HG02943 (cell line): ENCODE data around the gene MORN5.

Experiments used
- ATAC-seq: cut with Tn5 transposase; IDR thresholded peaks from one replicate; pipeline ENCODE4 v1.9.1; 2021; ENCODE audit warnings: mild to moderate bottlenecking, low read depth, moderate library complexity; ENCODE audit not compliant: unreplicated experiment

Gene MORN5

DNA sequence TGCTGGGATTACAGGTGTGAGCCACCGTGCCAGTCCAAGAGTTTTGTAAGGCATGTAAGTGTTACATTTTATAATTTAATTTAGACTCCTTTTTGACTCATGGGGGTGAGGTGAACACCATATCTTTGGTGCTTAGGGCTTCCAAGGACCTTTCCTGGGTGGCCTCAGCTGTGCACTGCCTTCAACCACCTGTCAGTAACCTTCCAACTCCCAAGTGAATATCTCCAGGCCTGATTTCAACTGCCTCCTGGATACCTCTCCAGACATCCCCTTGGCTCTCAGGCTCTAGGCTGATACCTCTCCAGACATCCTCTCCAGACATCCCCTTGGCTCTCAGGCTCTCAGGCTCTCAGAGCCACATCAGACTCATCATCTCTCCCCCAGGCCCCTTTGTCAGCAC is 35.7 kb upstream of the MORN5 start:
- no peak for ATAC-seq

DNA sequence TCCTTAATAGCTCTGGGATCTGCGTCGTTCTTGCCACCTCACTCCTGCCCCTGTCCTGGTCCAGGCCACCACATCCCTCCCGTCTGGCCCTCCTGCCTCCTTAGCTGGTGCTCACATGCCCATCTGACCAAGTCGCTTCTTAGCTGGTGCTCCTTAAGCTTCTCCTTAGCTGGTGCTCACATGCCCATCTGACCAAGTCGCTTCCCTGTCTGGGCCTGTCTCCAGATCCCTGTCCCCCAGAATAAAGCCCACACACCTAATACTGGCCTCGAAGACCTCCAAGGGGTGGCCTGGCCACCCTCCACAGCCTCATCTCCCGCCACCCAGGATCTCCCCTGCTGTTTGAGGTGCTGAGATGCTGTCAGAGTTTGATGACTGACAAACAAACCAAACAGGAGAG is 35.2 kb upstream of the MORN5 start:
- ATAC-seq: no peak

GRCh38 chr9:122125158-122125508 is 34.6 kb upstream of the MORN5 start:
- no peak for ATAC-seq

GRCh38 chr9:122125509-122126330 is 34.0 kb upstream of the MORN5 start:
- ATAC-seq: no peak

DNA sequence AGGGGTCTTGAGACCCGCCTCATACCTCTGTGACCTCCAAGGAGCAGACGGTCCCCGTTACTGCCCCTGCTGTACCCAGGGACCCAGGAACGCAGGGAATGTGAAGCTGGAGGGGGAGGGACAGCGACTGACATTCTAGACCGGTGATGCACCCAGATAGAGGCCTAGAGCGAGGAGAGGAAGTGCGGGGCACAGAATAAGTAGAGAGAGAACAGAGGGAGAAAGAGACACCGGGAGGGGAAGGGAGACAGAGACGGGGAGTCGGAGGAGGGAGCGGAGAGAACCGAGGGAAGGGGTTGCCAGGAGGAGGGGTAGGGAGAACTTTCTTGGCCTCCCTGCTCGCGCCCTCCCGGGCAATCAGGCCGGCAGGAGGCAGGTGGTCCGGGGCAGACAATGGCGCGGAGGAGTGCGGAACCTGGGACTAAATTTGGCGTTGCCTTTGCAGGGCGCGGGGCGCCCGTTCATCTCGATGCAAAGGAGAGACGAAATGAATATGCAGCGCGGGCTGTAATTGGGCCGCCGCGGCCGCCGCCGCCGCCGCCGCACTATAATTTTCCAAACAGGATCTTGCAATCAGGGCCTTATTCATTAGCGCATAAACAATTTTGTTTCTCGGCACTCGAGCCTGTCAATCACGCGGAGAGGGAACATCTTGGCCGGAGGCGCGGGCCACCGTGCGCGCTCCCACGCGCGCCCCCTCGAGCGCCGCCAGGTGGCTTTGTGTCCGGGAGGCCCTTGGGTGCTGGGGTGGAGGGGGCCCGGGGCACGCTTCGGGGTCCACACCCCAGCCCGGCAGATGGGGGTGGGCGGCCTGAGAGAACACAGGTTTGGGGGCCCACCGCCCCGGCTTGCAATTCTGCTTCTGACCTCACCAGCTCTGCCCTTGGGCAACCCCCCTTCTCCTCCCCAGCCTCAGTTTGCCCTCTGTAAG is 33.1 kb upstream of the MORN5 start:
- ATAC-seq: no peak

- ATAC-seq: no peak
Measured at GRCh38 chr9:122127396-122127798, 32.3 kb upstream of the MORN5 start.

DNA sequence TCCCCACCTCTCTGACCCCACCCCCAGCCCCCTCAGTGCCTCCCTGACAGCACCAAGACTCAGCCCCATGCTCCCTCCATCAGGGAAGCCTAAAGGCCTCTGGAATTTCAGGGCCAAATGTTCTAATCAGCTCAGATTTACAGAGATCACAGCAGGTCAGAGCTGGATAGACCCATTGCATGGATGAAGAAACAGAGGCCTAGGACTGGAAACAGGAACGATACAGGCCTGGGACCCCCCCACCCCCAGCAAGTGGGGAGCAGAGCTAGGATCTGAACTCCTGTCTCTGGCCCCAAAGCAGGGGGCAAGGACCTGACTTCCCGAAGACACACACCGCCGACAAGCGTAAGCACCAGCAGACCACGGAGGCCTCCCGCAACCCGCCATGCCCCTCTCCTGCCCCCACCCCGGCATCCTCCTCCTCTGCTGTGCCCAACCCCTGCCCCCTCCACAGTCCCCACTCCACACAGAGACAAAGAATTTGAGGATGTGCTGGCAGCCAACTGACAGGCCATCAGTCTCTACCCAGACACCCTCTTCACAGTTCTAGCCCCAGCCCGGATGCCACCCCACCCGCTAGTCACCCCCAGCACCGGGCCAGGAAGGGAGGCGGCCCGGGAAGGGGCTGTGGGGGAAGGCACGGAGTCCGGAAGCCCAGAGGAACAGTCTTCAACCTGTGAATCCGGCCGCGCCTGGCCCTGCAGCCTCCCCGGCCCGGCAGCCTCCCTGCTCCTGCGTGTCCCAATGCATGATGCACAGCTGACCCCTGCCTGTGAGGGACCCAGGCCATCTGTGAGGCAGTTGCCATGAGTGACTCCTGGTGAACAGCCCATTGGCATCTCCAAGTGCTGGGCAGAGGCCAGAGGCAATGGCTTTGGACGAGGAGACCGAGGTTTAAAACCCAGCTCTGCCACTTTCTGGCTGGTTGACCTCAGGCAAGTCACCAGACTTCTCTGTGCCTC is 31.4 kb upstream of the MORN5 start:
- ATAC-seq: no peak

DNA sequence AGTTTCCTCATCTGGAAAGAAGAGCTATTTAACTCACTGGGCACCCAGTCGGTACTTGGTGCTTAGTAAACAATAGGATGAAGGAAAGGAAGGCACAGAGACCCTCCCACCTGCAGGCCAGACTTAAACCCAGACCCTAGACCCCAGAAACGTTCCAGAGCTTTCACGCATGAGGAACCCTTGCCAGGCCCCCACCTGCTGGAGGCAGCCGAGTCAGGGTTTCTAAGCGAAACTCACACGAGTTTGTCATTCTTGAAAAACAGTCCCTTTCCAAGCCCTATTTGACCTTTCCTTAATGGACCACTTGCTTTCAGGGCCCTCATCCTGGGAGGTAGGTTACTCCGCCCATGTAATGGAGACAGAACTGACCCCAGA is 30.8 kb upstream of the MORN5 start:
- ATAC-seq: no peak

- ATAC-seq: no peak
Measured at GRCh38 chr9:122129969-122130368, 29.7 kb upstream of the MORN5 start.

GRCh38 chr9:122130837-122131236 is 28.9 kb upstream of the MORN5 start:
- ATAC-seq: no peak

- no peak for ATAC-seq
Measured at GRCh38 chr9:122131401-122132001, 28.2 kb upstream of the MORN5 start.

DNA sequence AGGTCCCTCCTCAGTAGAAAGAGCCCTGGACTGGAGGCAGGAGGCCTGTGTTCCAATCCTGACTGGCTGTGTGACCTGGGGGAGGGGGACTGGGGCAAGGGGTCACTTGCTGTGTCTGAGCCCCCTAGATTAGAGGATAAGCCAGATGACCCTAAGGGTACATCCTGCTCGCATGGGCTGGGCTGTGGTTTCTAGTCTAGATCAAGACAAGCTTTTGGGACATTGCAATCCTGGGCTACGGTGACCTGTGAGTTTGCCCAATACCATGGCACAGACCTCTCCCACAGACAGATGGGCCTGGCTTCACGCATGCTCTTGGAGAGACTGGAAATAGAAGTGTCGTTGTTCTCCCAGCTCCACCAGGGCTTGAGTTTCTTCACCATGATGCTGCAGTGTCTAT is 27.2 kb upstream of the MORN5 start:
- no peak for ATAC-seq

DNA sequence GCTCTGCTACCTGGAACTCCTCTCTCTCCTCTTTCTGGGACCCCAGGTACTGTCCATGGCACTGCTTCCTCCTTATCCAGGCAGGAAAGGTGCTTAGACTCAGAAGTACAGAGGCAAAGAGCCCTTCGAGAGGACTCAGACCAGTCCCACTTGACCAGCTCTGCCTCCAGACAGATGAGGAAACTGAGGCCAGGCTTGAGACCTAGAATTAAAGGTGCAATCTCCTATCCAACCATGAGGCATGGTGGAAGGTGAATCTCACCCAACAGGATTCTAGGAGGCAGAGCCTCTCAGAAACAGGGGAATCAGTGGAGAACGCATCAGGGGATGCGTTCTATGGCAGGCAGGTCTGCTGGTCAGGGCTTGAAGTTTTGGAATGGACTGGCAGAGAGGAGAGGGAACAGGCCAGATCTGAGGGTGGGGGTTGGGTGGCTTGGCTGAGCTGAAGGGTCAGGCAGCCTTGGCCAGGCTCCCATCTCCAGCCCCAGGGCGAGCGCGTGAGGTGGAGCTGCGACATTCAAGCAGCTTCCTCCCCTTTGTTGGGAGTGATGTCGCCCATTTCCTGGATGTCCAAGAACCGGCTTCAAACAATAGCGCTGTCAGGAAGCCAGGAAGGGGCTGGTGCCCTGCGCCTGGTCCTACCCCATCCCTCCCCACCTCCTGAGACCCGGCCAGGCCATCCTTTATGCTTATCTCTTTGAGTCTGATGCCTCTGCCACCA is 26.3 kb upstream of the MORN5 start:
- ATAC-seq: no peak

DNA sequence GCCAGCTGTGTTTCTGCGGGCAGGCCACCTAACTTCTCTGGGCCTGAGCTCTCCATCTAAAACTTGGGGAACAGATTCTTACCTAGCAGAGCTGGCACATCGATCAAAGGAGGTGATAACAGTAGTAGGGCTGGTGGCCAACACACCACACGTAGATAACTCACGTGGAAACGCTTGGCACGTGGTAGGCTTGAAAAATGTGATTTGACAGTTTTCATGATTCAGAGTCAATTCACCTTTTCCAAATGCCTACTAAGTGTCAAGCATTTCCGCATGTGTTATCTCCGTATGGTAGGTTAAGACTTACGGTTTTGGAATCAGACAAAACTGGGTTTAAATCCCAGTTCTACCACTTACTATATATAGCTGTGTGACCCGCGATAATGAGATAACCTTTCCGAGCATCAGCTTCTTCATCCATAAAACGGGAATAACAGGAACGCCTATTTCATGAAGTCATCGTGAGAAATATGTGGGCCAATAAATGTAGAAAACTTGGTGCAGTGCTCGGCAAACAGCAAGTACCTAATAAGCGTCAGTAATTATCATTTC is 25.6 kb upstream of the MORN5 start:
- no peak for ATAC-seq

GRCh38 chr9:122134822-122135528 is 24.7 kb upstream of the MORN5 start:
- no peak for ATAC-seq

DNA sequence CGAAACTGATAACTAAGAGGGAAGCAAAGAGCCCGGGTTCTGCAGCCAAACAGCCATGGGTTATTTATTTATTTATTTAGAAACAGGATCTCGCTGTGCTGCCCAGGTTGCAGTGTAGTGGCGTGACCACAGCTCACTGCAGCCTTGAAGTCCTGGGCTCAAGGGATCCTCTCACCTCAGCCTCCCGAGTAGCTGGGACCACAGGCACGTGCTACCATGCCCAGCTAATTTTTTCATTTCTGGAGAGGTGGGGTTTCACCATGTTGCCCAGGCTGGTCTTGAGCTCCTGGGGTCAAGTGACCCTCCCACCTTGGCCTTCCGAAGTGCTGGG is 24.2 kb upstream of the MORN5 start:
- ATAC-seq: no peak

- ATAC-seq: no peak
Measured at GRCh38 chr9:122138560-122139268, 21.0 kb upstream of the MORN5 start.
